K562 (cell line): Measurements from ENCODE around the gene ADGRF5. TPM values are rescaled to one million over a fixed set of nuclear protein-coding genes. Genes with fewer than 3 reads are reported as not detected.
A peak's percentile ranks its signal among the peaks of the same experiment; 100 is the strongest.

Experiments used
- ATAC-seq: fragments of 200-7000 bp; cut with Tn5 transposase; 3 replicates; pipeline ENCODE4 v1.9.1; 2020; ENCODE audit warnings: moderate library complexity
- BruUV-seq: library from RNA; stranded (reverse); fragments of 400-500 nt; replicated peaks from 2 replicates; lab custom pipeline; 2021; lab: Mats Ljungman, UMichigan
- CTCF ChIA-PET: fragments of 300-600 bp; formaldehyde crosslinking; extraction: SDS; loops from one replicate; lab custom pipeline; 2021; ENCODE audit warnings: low intra/inter-chr PET ratio; lab: Yijun Ruan, JAX
- POLR2A ChIA-PET: fragments of 300-600, 350-650 bp; sonication (Branson Sonifier 250); formaldehyde crosslinking; extraction: SDS; loops from one replicate; lab custom pipeline; 2021; ENCODE audit warnings: antibody characterized with exemption, inconsistent platforms; lab: Yijun Ruan, JAX
- DNase-seq, 4 experiments: peaks; one replicate each; pipeline versions ENCODE4 v3.0.0 to v3.0.0-alpha.2; 2011 to 2018; ENCODE audit warnings: low spot score in 3 of 4, mixed read lengths in 3 of 4; ENCODE audit errors: extremely low read depth in 1 of 4
- FAIRE-seq: peaks from 2 replicates; lab custom pipeline; 2011; peaks lifted over from hg19 to GRCh38; lab: Jason Lieb, UNC
- H2AFZ ChIP-seq: 2 replicates; pipeline ENCODE4 v1.6.0; 2011; ENCODE audit warnings: low read depth, low read length, control low read depth, inconsistent platforms
- H3K27ac ChIP-seq: fragments of 200-600 bp; 3 replicates; pipeline ENCODE4 v1.8.0; 2011; ENCODE audit warnings: low read depth, mild to moderate bottlenecking, control low read depth, inconsistent platforms, low read length, moderate library complexity, mixed read lengths; ENCODE audit errors: extremely low read depth
- H3K27me3 ChIP-seq, 2 experiments: fragments of 300-600 bp in 1 of 2; 2 replicates in 1 of 2; 3 replicates in 1 of 2; pipeline versions ENCODE4 v1.6.0 to v1.8.0; 2011; ENCODE audit warnings: inconsistent platforms in 2 of 2, low read length in 2 of 2, mild to moderate bottlenecking in 1 of 2, mixed read lengths in 1 of 2, moderate library complexity in 1 of 2; ENCODE audit not compliant: control insufficient read depth in 2 of 2, insufficient read depth in 2 of 2
- H3K36me3 ChIP-seq: fragments of 300-600 bp; 3 replicates; pipeline ENCODE4 v1.8.0; 2011; ENCODE audit warnings: mild to moderate bottlenecking, low read length, inconsistent platforms; ENCODE audit not compliant: control insufficient read depth, insufficient read depth
- H3K4me1 ChIP-seq, 2 experiments: fragments of 200-600 bp in 1 of 2; replicated peaks in 1 of 2; 2 replicates in 1 of 2; 3 replicates in 1 of 2; pipeline versions ENCODE4 v1.5.1 to v1.8.0; 2011; ENCODE audit warnings: inconsistent platforms in 2 of 2, low read length in 2 of 2, mild to moderate bottlenecking in 1 of 2, mixed read lengths in 1 of 2, moderate library complexity in 1 of 2; ENCODE audit not compliant: control insufficient read depth in 2 of 2, insufficient read depth in 2 of 2
- H3K4me2 ChIP-seq: 2 replicates; pipeline ENCODE4 v1.6.1; 2011; ENCODE audit warnings: low read length, control low read depth, inconsistent platforms, mixed read lengths; ENCODE audit not compliant: insufficient read depth
- H3K4me3 ChIP-seq: fragments of 200-600 bp; sonication (generic), shearing (Covaris generic); 2 replicates; pipeline ENCODE4 v1.5.1; 2016; ENCODE audit warnings: control low read depth, inconsistent platforms
- H3K79me2 ChIP-seq: fragments of 200-600 bp; 3 replicates; pipeline ENCODE4 v1.8.0; 2011; ENCODE audit warnings: low read length, inconsistent platforms; ENCODE audit not compliant: control insufficient read depth, insufficient read depth
- H3K9ac ChIP-seq, 2 experiments: 2 replicates each; pipeline versions ENCODE4 v1.6.0 to v1.6.1; 2011; ENCODE audit warnings: low read depth in 2 of 2, low read length in 2 of 2, control low read depth in 1 of 2, inconsistent platforms in 1 of 2, mild to moderate bottlenecking in 1 of 2, mixed read lengths in 1 of 2; ENCODE audit not compliant: insufficient read depth in 1 of 2
- H3K9me1 ChIP-seq: one replicate; pipeline ENCODE4 v1.6.0; 2011; ENCODE audit warnings: inconsistent platforms, mild to moderate bottlenecking, low read length, moderate library complexity; ENCODE audit not compliant: control insufficient read depth, insufficient read depth
- H3K9me3 ChIP-seq: replicated peaks from 2 replicates; pipeline ENCODE4 v1.5.1; 2011; ENCODE audit warnings: low read depth, low read length, inconsistent platforms; ENCODE audit not compliant: control insufficient read depth, insufficient read depth
- H4K20me1 ChIP-seq: replicated peaks from 2 replicates; pipeline ENCODE4 v1.6.1; 2011; ENCODE audit warnings: low read length, inconsistent platforms, mixed read lengths; ENCODE audit not compliant: control insufficient read depth, insufficient read depth
- CREB3 ChIP-seq: fragments of 450-650 bp; conservative IDR thresholded peaks from 2 replicates; pipeline ENCODE4 v1.6.1; 2016; ENCODE audit warnings: missing genetic modification characterization, low read depth, mild to moderate bottlenecking, missing compliant biosample characterization, moderate library complexity
- HNRNPK ChIP-seq: fragments of 200-400 bp; formaldehyde crosslinking; IDR thresholded peaks from one replicate; pipeline ENCODE4 v1.6.1; 2018; ENCODE audit warnings: mild to moderate bottlenecking, low read depth, low read length; ENCODE audit not compliant: poor library complexity, severe bottlenecking
- LARP7 ChIP-seq: fragments of 450-650 bp; IDR thresholded peaks from 2 replicates; pipeline ENCODE4 v1.6.1; 2016
- NR1H2 ChIP-seq: sonication (generic); formaldehyde crosslinking; IDR thresholded peaks from 2 replicates; pipeline ENCODE4 v1.4.0; 2020; ENCODE audit warnings: mild to moderate bottlenecking, missing genetic modification reagents
- RAD21 ChIP-seq, 2 experiments: fragments of 250-450 bp in 1 of 2; fragments of 450-650 bp in 1 of 2; sonication (Bioruptor Pico) in 1 of 2; formaldehyde crosslinking in 1 of 2; IDR thresholded peaks in 1 of 2; conservative IDR thresholded peaks in 1 of 2; 2 replicates each; pipeline versions ENCODE4 v1.4.0 to v1.8.0; 2020 to 2022; ENCODE audit warnings: mild to moderate bottlenecking in 2 of 2, moderate library complexity in 1 of 2
- RERE ChIP-seq: sonication (generic); formaldehyde crosslinking; IDR thresholded peaks from 2 replicates; pipeline ENCODE4 v1.8.0; 2023; ENCODE audit warnings: missing genetic modification reagents, mild to moderate bottlenecking, borderline replicate concordance
- SMARCC2 ChIP-seq: fragments of 450-650 bp; IDR thresholded peaks from 2 replicates; pipeline ENCODE4 v1.6.1; 2017; ENCODE audit warnings: antibody characterized with exemption, moderate library complexity, mild to moderate bottlenecking, low read depth
- SRSF1 ChIP-seq: fragments of 200-400 bp; formaldehyde crosslinking; IDR thresholded peaks from 2 replicates; pipeline ENCODE4 v1.6.1; 2017; ENCODE audit warnings: mild to moderate bottlenecking, low read depth, low read length, moderate library complexity
- XRCC5 ChIP-seq: fragments of 200-400 bp; formaldehyde crosslinking; IDR thresholded peaks from 2 replicates; pipeline ENCODE4 v1.6.1; 2017; ENCODE audit warnings: low read depth, mild to moderate bottlenecking, low read length
- WGBS: fragments of 100-300 bp; shearing (Covaris generic); methylation state at CpG from one replicate; pipeline ENCODE4 v1.1.6; 2016; ENCODE audit warnings: low coverage, mixed read lengths; ENCODE audit not compliant: insufficient coverage; ENCODE audit errors: missing lambda C conversion rate; 5-methylcytosine and 5-hydroxymethylcytosine counted together
- in situ Hi-C: fragments of 300-500 bp; cut with MboI; formaldehyde crosslinking; loops from 4 replicates; pipeline ENCODE4 v1.15.0; 2018; ENCODE audit warnings: inconsistent platforms, mixed read lengths
- intact Hi-C: fragments of 100-400 bp; cut with micrococcal nuclease; formaldehyde crosslinking; loops from 2 replicates; pipeline ENCODE4 v1.14.2; 2022
- polyA plus RNA-seq, 8 experiments: library from polyadenylated mRNA; depleted of rRNA in 4 of 8; stranded (reverse) in 5 of 8; unstranded in 3 of 8; fragments of >200 nt; fragmentation: Nextera tagmentation in 2 of 8; fragmentation: Illumina TruSeq in 1 of 8; extraction: Ambion mirVana in 2 of 8; extraction: Trizol in 1 of 8; gene quantifications; 2 replicates each; pipeline versions ENCODE4 v1.2.1 to v1.2.3, GENCODE V29; 2011 to 2014; ENCODE audit warnings: inconsistent platforms in 1 of 8, missing spikeins in 1 of 8
- total RNA-seq, 7 experiments: library from RNA; depleted of rRNA in 6 of 7; stranded (reverse); fragments of >200 nt in 6 of 7; fragmentation: Illumina TruSeq in 2 of 7; extraction: Trizol in 2 of 7; gene quantifications; 2 replicates each; pipeline versions ENCODE4 v1.2.1 to v1.2.3, GENCODE V29; 2011 to 2021; ENCODE audit warnings: low replicate concordance in 1 of 7

The ADGRF5 gene
- total and polyA plus RNA-seq, 9 of the 15 experiments (the other 6 are each of a cell fraction or from before 2014, with no cell fraction given) = 0.07 TPM; not detected in 8

- Histone ChIP-seq H3K36me3 (no peaks in the 10 kb centered on the region), H4K20me1 (no peaks in the 10 kb centered on the region; the same call in 1 of the 2 replicates), H3K27me3 (no peaks in the 10 kb centered on the region), H3K9me1 (no peaks in the 10 kb centered on the region), H3K4me1 (no peaks in the 10 kb centered on the region), H3K79me2 (no peaks in the 10 kb centered on the region), H3K4me2 (no peak overlapping the region), H3K9ac (no peak overlapping the region), H3K9me3 (no peaks in the 10 kb centered on the region), H3K27ac (no peak overlapping the region), H3K4me3 (no peak overlapping the region), H2AFZ (no peak overlapping the region)
- ChIA-PET CTCF (interaction anchor here (0.6 kb wide), 1 partner anchor 331 kb away, joined by 4 read pairs; no protein-coding TSS in a partner anchor), POLR2A (no interaction called here)
- DNase-seq = no peak
- intact Hi-C loops = no loop called here
- in situ Hi-C loops = no loop called here
- FAIRE-seq = peak; percentile 70
- ATAC-seq = no peak
- no peak for TF ChIP-seq CREB3
- TF ChIP-seq SRSF1 = no peak
- no peak for TF ChIP-seq XRCC5
- 4% methylated on average over 1 of the region's 1 CpG for WGBS
- BruUV-seq = no TSS peak
These were observed 47.5 kb upstream of the ADGRF5 start for GRCh38 chr6:46969206-46969605.

GRCh38 chr6:46967826-46968349, 46.1 kb upstream of the ADGRF5 start:
- Histone ChIP-seq H3K36me3 (no peaks in the 10 kb centered on the region), H3K4me1 (no peaks in the 10 kb centered on the region), H3K9me3 (no peaks in the 10 kb centered on the region), H4K20me1 (no peaks in the 10 kb centered on the region), H3K4me3 (no peak overlapping the region), H2AFZ (no peak overlapping the region), H3K79me2 (no peaks in the 10 kb centered on the region), H3K27me3 (no peaks in the 10 kb centered on the region), H3K9ac (no peak overlapping the region), H3K9me1 (no peaks in the 10 kb centered on the region), H3K4me2 (no peak overlapping the region), H3K27ac (no peak overlapping the region)
- intact Hi-C loops (no loop called here), in situ Hi-C loops (no loop called here)
- no peak for FAIRE-seq
- ATAC-seq = no peak
- CTCF ChIA-PET = no interaction called here
- no peak for DNase-seq
- POLR2A ChIA-PET = no interaction called here
- BruUV-seq = no TSS peak
- no peak for TF ChIP-seq RAD21 (CRISPR knock-in tag; conservative IDR thresholded peaks at IDR 0.05 in 1 of 2, IDR thresholded peaks at IDR 0.05 in 1 of 2)
- TF ChIP-seq SMARCC2 = no peak
- no peak for TF ChIP-seq LARP7
- no peak for TF ChIP-seq HNRNPK
- TF ChIP-seq NR1H2 (CRISPR knock-in tag) = no peak
- TF ChIP-seq RERE (CRISPR knock-in tag) = no peak
